ENCODE measurements around the gene AHDC1.
"Not testable (repeated sequence)": the region's sequence is repeated elsewhere in the genome, so short reads cannot be mapped to it uniquely, and the experiment has no call there.

AHDC1 gene

GRCh38 chr1:27554759-27555699, 48.9 kb downstream of the AHDC1 start:
- no peak overlapping the region for H3K4me3 ChIP-seq (ENCODE audit: low read depth in 1 of 2, low read length in 2 of 2)
- H3K4me1 ChIP-seq (ENCODE audit: insufficient read depth, low read length), result peaks cover 6% of the 10 kb centered on the region
- 0 out of 2 replicates have a peak overlapping the region, but pooled peaks have one; percentile 17 for H3K27ac ChIP-seq (ENCODE audit: low read length)
- H3K9me3 ChIP-seq (ENCODE audit: insufficient read depth, low read length, severe bottlenecking), result no peaks in the 10 kb centered on the region
- H3K36me3 ChIP-seq (ENCODE audit: insufficient read depth, low read length), result peaks cover 82% of the 10 kb centered on the region
- peaks cover 50% of the 10 kb centered on the region for H4K20me1 ChIP-seq (ENCODE audit: insufficient read depth, low read length)
- no peak overlapping the region for H3K4me2 ChIP-seq (ENCODE audit: insufficient read depth, low read length)
- no peak overlapping the region for H3K9ac ChIP-seq (ENCODE audit: low read depth, low read length)
- ATAC-seq (ENCODE audit: insufficient read depth, low read depth), result no peak
- H3K79me2 ChIP-seq (ENCODE audit: insufficient read depth, low read length), result peaks cover 26% of the 10 kb centered on the region
- DNase-seq, result no peak
- no peaks in the 10 kb centered on the region for H3K27me3 ChIP-seq (ENCODE audit: insufficient read depth, low read length, poor library complexity)
- TF ChIP-seq, protein P1, sequence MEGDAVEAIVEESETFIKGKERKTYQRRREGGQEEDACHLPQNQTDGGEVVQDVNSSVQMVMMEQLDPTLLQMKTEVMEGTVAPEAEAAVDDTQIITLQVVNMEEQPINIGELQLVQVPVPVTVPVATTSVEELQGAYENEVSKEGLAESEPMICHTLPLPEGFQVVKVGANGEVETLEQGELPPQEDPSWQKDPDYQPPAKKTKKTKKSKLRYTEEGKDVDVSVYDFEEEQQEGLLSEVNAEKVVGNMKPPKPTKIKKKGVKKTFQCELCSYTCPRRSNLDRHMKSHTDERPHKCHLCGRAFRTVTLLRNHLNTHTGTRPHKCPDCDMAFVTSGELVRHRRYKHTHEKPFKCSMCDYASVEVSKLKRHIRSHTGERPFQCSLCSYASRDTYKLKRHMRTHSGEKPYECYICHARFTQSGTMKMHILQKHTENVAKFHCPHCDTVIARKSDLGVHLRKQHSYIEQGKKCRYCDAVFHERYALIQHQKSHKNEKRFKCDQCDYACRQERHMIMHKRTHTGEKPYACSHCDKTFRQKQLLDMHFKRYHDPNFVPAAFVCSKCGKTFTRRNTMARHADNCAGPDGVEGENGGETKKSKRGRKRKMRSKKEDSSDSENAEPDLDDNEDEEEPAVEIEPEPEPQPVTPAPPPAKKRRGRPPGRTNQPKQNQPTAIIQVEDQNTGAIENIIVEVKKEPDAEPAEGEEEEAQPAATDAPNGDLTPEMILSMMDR (IDR thresholded peaks at IDR 0.05; ENCODE audit: borderline replicate concordance, extremely low read depth, low read length, poor library complexity, severe bottlenecking), result no peak
- TF ChIP-seq EZH2 (IDR thresholded peaks at IDR 0.05; ENCODE audit: borderline replicate concordance, low read depth, low read length, severe bottlenecking), result no peak
- H2AFZ ChIP-seq (ENCODE audit: low read depth, low read length), result no peak overlapping the region

GRCh38 chr1:27554293-27554692, 49.7 kb downstream of the AHDC1 start:
- Histone ChIP-seq H3K9ac (ENCODE audit: low read depth, low read length) (no peak overlapping the region), H3K4me3 (ENCODE audit: low read depth in 1 of 2, low read length in 2 of 2) (no peak overlapping the region), H3K36me3 (ENCODE audit: insufficient read depth, low read length) (peaks cover 83% of the 10 kb centered on the region), H3K4me1 (ENCODE audit: insufficient read depth, low read length) (peaks cover 6% of the 10 kb centered on the region), H3K27me3 (ENCODE audit: insufficient read depth, low read length, poor library complexity) (no peaks in the 10 kb centered on the region), H4K20me1 (ENCODE audit: insufficient read depth, low read length) (peaks cover 44% of the 10 kb centered on the region), H3K27ac (ENCODE audit: low read length) (no peak overlapping the region), H3K79me2 (ENCODE audit: insufficient read depth, low read length) (peaks cover 19% of the 10 kb centered on the region), H3K4me2 (ENCODE audit: insufficient read depth, low read length) (no peak overlapping the region), H2AFZ (ENCODE audit: low read depth, low read length) (no peak overlapping the region), H3K9me3 (ENCODE audit: insufficient read depth, low read length, severe bottlenecking) (no peaks in the 10 kb centered on the region)
- ATAC-seq (ENCODE audit: insufficient read depth, low read depth) (no peak), DNase-seq (no peak)
- TF ChIP-seq, protein P1 (IDR thresholded peaks at IDR 0.05; ENCODE audit: borderline replicate concordance, extremely low read depth, low read length, poor library complexity, severe bottlenecking), result no peak
- TF ChIP-seq EZH2 (IDR thresholded peaks at IDR 0.05; ENCODE audit: borderline replicate concordance, low read depth, low read length, severe bottlenecking), result no peak

DNA sequence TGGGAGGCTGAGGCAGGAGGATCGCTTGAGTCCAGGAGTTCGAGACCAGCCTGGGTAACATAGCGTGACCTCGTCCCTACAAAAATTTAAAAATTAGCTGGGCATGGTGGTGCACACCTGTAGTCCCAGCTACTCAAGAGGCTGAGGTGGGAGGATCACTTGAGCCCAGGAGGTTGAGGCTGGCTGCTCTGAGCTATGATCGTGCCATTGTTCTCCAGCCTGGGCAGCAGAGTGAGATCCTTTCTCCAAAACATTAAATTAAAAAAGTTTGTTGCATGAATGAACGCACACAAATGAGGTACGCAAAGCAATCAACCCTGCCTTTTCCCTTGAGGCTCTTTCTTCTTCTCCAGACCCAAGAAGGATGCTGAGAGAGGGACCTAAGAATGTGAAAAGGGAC, 50.1 kb downstream of the AHDC1 start:
- not testable (repeated sequence) for H3K4me3 ChIP-seq (ENCODE audit: low read depth in 1 of 2, low read length in 2 of 2); H3K9ac ChIP-seq (ENCODE audit: low read depth, low read length); H3K27me3 ChIP-seq (ENCODE audit: insufficient read depth, low read length, poor library complexity); H3K27ac ChIP-seq (ENCODE audit: low read length); ATAC-seq (ENCODE audit: insufficient read depth, low read depth); H2AFZ ChIP-seq (ENCODE audit: low read depth, low read length); DNase-seq; H3K9me3 ChIP-seq (ENCODE audit: insufficient read depth, low read length, severe bottlenecking); H3K4me1 ChIP-seq (ENCODE audit: insufficient read depth, low read length); H3K4me2 ChIP-seq (ENCODE audit: insufficient read depth, low read length)
- Histone ChIP-seq H3K79me2 (ENCODE audit: insufficient read depth, low read length) (peaks cover 17% of the 10 kb centered on the region), H3K36me3 (ENCODE audit: insufficient read depth, low read length) (peaks cover 85% of the 10 kb centered on the region), H4K20me1 (ENCODE audit: insufficient read depth, low read length) (peaks cover 42% of the 10 kb centered on the region)

DNA sequence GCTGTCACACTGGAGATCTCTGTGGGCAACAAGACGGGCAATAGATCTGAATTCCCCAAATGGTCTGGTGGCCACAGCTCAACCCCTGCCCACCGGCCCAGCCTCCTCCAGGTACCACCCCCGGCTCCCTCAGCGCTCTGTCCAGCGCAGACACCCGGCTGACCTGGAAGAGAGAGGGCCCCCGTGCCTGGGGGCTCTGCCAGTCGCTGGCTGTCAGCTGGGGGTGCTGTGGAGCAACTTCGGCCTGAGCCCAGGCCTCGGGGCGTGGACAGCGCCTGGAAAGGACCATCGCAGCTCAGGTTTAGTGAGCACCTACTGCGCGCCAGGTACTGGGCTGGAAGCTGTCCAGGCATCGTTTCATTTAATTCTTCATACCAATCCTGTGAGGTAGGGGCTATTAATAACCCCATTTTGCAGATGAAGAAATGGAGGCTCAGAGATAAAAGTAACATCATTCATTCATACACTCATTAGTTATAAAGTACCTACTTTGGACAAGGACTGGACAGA, 51.0 kb downstream of the AHDC1 start:
- Histone ChIP-seq H3K4me3 (ENCODE audit: low read depth in 1 of 2, low read length in 2 of 2) (no peak overlapping the region), H3K27ac (ENCODE audit: low read length) (no peak overlapping the region), H3K36me3 (ENCODE audit: insufficient read depth, low read length) (peaks cover 85% of the 10 kb centered on the region), H3K4me1 (ENCODE audit: insufficient read depth, low read length) (peaks cover 6% of the 10 kb centered on the region), H2AFZ (ENCODE audit: low read depth, low read length) (no peak overlapping the region), H3K4me2 (ENCODE audit: insufficient read depth, low read length) (no peak overlapping the region), H3K9me3 (ENCODE audit: insufficient read depth, low read length, severe bottlenecking) (no peaks in the 10 kb centered on the region), H4K20me1 (ENCODE audit: insufficient read depth, low read length) (peaks cover 35% of the 10 kb centered on the region), H3K79me2 (ENCODE audit: insufficient read depth, low read length) (peaks cover 20% of the 10 kb centered on the region), H3K27me3 (ENCODE audit: insufficient read depth, low read length, poor library complexity) (no peaks in the 10 kb centered on the region), H3K9ac (ENCODE audit: low read depth, low read length) (no peak overlapping the region)
- no peak for TF ChIP-seq EZH2 (IDR thresholded peaks at IDR 0.05; ENCODE audit: borderline replicate concordance, low read depth, low read length, severe bottlenecking)
- TF ChIP-seq, protein P1 (IDR thresholded peaks at IDR 0.05; ENCODE audit: borderline replicate concordance, extremely low read depth, low read length, poor library complexity, severe bottlenecking), result no peak
- DNase-seq (no peak), ATAC-seq (ENCODE audit: insufficient read depth, low read depth) (no peak)
